Gastrocnemius medialis (tissue), 4 donors: ENCODE data around the gene KYNU. TPM values are rescaled to one million over a fixed set of nuclear protein-coding genes. Genes with fewer than 3 reads are reported as not detected.
A peak's percentile ranks its signal among the peaks of the same experiment; 100 is the strongest.

Source experiments
- ATAC-seq, 2 donors: fragments of 150-250 bp; one replicate each; pipeline ENCODE4 v1.9.1; 2016
- DNase-seq, 2 donors: peaks; one replicate each; pipeline ENCODE4 v3.0.0-alpha.2; 2019
- H3K27ac ChIP-seq, 4 donors: fragments of 200-600 bp; sonication (generic); 1 replicate in 1 of 4; 2 replicates in 3 of 4; pipeline ENCODE4 v1.5.1; 2016 to 2018; ENCODE audit warnings: mild to moderate bottlenecking in 2 of 4, moderate library complexity in 1 of 4
- H3K27me3 ChIP-seq, 3 donors: fragments of 200-600 bp; sonication (generic) in 2 of 3; 1 replicate in 1 of 3; 2 replicates in 2 of 3; pipeline versions ENCODE4 v1.5.1 to v1.6.0; 2016 to 2019; ENCODE audit warnings: mild to moderate bottlenecking in 1 of 3, moderate library complexity in 1 of 3
- H3K36me3 ChIP-seq, 2 donors: fragments of 200-600 bp; sonication (generic) in 1 of 2; one replicate each; pipeline ENCODE4 v1.5.1; 2017 to 2018
- H3K4me1 ChIP-seq, 2 donors: fragments of 200-600 bp; sonication (generic) in 1 of 2; one replicate each; pipeline ENCODE4 v1.5.1; 2016 to 2017; ENCODE audit warnings: mild to moderate bottlenecking in 2 of 2
- H3K4me3 ChIP-seq, 4 donors: fragments of 200-600 bp; sonication (generic) in 3 of 4; 1 replicate in 1 of 4; 2 replicates in 3 of 4; pipeline ENCODE4 v1.5.1; 2016 to 2019; ENCODE audit warnings: mild to moderate bottlenecking in 2 of 4
- H3K9me3 ChIP-seq, 3 donors: fragments of 200-600 bp; sonication (generic) in 2 of 3; 1 replicate in 1 of 3; 2 replicates in 2 of 3; pipeline ENCODE4 v1.5.1; 2016 to 2019
- CTCF ChIP-seq, 5 experiments: fragments of 450-650 bp in 3 of 5; fragments of 200-600 bp in 2 of 5; sonication (generic) in 2 of 5; IDR thresholded peaks in 4 of 5; conservative IDR thresholded peaks in 1 of 5; 1 replicate in 4 of 5; 2 replicates in 1 of 5; pipeline ENCODE4 v1.5.1; 2016 to 2019; ENCODE audit warnings: antibody characterized with exemption in 5 of 5, mild to moderate bottlenecking in 3 of 5, moderate library complexity in 3 of 5
- POLR2A ChIP-seq, 2 donors: fragments of 450-650 bp; IDR thresholded peaks; one replicate each; pipeline ENCODE4 v1.6.1; 2017; ENCODE audit warnings: antibody characterized with exemption in 2 of 2, mild to moderate bottlenecking in 2 of 2, moderate library complexity in 2 of 2
- in situ Hi-C, 4 donors: fragments of 200-750 bp; cut with MboI; loops; one replicate each; pipeline versions ENCODE4 v1.15.0 to v1.8.0; 2017; ENCODE audit warnings: low sequenced_read_pairs in 4 of 4
- intact Hi-C: fragments of 100-400 bp; cut with DNase I; formaldehyde crosslinking; loops from one replicate; pipeline ENCODE4 v1.15.1; 2023; ENCODE audit warnings: low total_unique reads
- total RNA-seq, 4 donors: library from RNA; depleted of rRNA; stranded (reverse); fragments of >200 nt; gene quantifications; one replicate each; pipeline versions ENCODE4 v1.1.0 to v1.2.3, GENCODE V29; 2016

KYNU gene
- total RNA-seq, 4 donors from 2014 or later, result 0.46 to 2.0 (median 0.61) TPM; not detected in 1

GRCh38 chr2:142984657-142985056 lies 107.2 kb downstream of the KYNU start:
- ATAC-seq (no peak), DNase-seq (no peak)
- Histone ChIP-seq H3K36me3 (no peaks in the 10 kb centered on the region), H3K9me3 (no peaks in the 10 kb centered on the region), H3K4me3 (no peak overlapping the region), H3K27me3 (no peaks in the 10 kb centered on the region), H3K4me1 (no peaks in the 10 kb centered on the region), H3K27ac (no peak overlapping the region)
- intact Hi-C loops (no loop called here), in situ Hi-C loops (loop anchor here in 1 of 4 donors (25.0 kb wide), 1 partner anchor 297 kb away; no protein-coding TSS in a partner anchor)
- TF ChIP-seq CTCF (IDR thresholded peaks at IDR 0.05 in 4 of 5, conservative IDR thresholded peaks at IDR 0.05 in 1 of 5) (no peak), POLR2A (IDR thresholded peaks at IDR 0.05) (no peak)

- TF ChIP-seq CTCF (IDR thresholded peaks at IDR 0.05 in 4 of 5, conservative IDR thresholded peaks at IDR 0.05 in 1 of 5) (no peak), POLR2A (IDR thresholded peaks at IDR 0.05) (no peak)
- ATAC-seq (no peak), DNase-seq (no peak)
- in situ Hi-C loops, result loop anchor here in 1 of 4 donors (25.0 kb wide), 1 partner anchor 300 kb away; no protein-coding TSS in a partner anchor
- no peaks in the 10 kb centered on the region for H3K36me3 ChIP-seq
- H3K4me3 ChIP-seq, result no peak overlapping the region
- H3K4me1 ChIP-seq, result no peaks in the 10 kb centered on the region
- no peaks in the 10 kb centered on the region for H3K27me3 ChIP-seq
- no peaks in the 10 kb centered on the region for H3K9me3 ChIP-seq
- intact Hi-C loops, result no loop called here
- no peak overlapping the region for H3K27ac ChIP-seq
Observed at GRCh38 chr2:142987044-142987443, 109.6 kb downstream of the KYNU start.

GRCh38 chr2:142989273-142990204 lies 112.1 kb downstream of the KYNU start:
- Histone ChIP-seq H3K4me3 (no peak overlapping the region), H3K4me1 (no peaks in the 10 kb centered on the region), H3K27ac (no peak overlapping the region), H3K27me3 (no peaks in the 10 kb centered on the region), H3K36me3 (no peaks in the 10 kb centered on the region), H3K9me3 (no peaks in the 10 kb centered on the region)
- TF ChIP-seq POLR2A (IDR thresholded peaks at IDR 0.05) (no peak), CTCF (IDR thresholded peaks at IDR 0.05 in 4 of 5, conservative IDR thresholded peaks at IDR 0.05 in 1 of 5) (peak in 2 of 5 experiments; percentile 34 to 48)
- in situ Hi-C loops (loop anchor here in 1 of 4 donors (25.0 kb wide), 1 partner anchor 302 kb away; no protein-coding TSS in a partner anchor), intact Hi-C loops (no loop called here)
- DNase-seq (no peak), ATAC-seq (no peak)

GRCh38 chr2:142991295-142991694 lies 113.8 kb downstream of the KYNU start:
- no peaks in the 10 kb centered on the region for H3K27me3 ChIP-seq
- H3K36me3 ChIP-seq, result no peaks in the 10 kb centered on the region
- H3K4me3 ChIP-seq, result no peak overlapping the region
- DNase-seq (no peak), ATAC-seq (no peak)
- H3K9me3 ChIP-seq, result no peaks in the 10 kb centered on the region
- intact Hi-C loops (no loop called here), in situ Hi-C loops (loop anchor here in 1 of 4 donors (25.0 kb wide), 1 partner anchor 304 kb away; no protein-coding TSS in a partner anchor)
- H3K4me1 ChIP-seq, result no peaks in the 10 kb centered on the region
- TF ChIP-seq CTCF (IDR thresholded peaks at IDR 0.05 in 4 of 5, conservative IDR thresholded peaks at IDR 0.05 in 1 of 5) (no peak), POLR2A (IDR thresholded peaks at IDR 0.05) (no peak)
- H3K27ac ChIP-seq, result no peak overlapping the region
